IPS-18a (cell line): ENCODE data around the gene MRPS12.

Experiments used
- H3K27ac ChIP-seq: one replicate; pipeline ENCODE4 v1.5.1; 2013; ENCODE audit warnings: low read length
- H3K27me3 ChIP-seq: one replicate; pipeline ENCODE4 v1.6.1; 2013; ENCODE audit warnings: mild to moderate bottlenecking, low read length; ENCODE audit not compliant: control insufficient read depth, insufficient read depth
- H3K36me3 ChIP-seq: one replicate; pipeline ENCODE4 v1.6.1; 2013; ENCODE audit warnings: low read depth, low read length; ENCODE audit not compliant: control insufficient read depth
- H3K4me1 ChIP-seq: one replicate; pipeline ENCODE4 v1.6.1; 2013; ENCODE audit warnings: low read depth, low read length; ENCODE audit not compliant: control insufficient read depth
- H3K4me3 ChIP-seq: one replicate; pipeline ENCODE4 v1.5.1; 2013; ENCODE audit warnings: low read length
- H3K9ac ChIP-seq: one replicate; pipeline ENCODE4 v1.6.1; 2013; ENCODE audit warnings: mild to moderate bottlenecking, low read length, moderate library complexity
- H3K9me3 ChIP-seq: one replicate; pipeline ENCODE4 v1.6.1; 2013; ENCODE audit warnings: low read depth, low read length; ENCODE audit not compliant: control insufficient read depth

The MRPS12 gene

GRCh38 chr19:38912600-38913514 lies 17.9 kb upstream of the MRPS12 start:
- H3K9ac ChIP-seq: no peak overlapping the region

GRCh38 chr19:38913958-38914357 lies 16.8 kb upstream of the MRPS12 start:
- Histone ChIP-seq H3K9me3 (no peaks in the 10 kb centered on the region), H3K4me3 (no peak overlapping the region), H3K27me3 (no peaks in the 10 kb centered on the region), H3K36me3 (no peaks in the 10 kb centered on the region), H3K9ac (no peak overlapping the region), H3K27ac (no peak overlapping the region), H3K4me1 (no peaks in the 10 kb centered on the region)

More at GRCh38 chr19:38912600-38913514, 17.9 kb upstream of the MRPS12 start:
- H3K27me3 ChIP-seq: no peaks in the 10 kb centered on the region
- H3K4me1 ChIP-seq: no peaks in the 10 kb centered on the region
- H3K27ac ChIP-seq: no peak overlapping the region
- no peaks in the 10 kb centered on the region for H3K36me3 ChIP-seq
- no peaks in the 10 kb centered on the region for H3K9me3 ChIP-seq
- H3K4me3 ChIP-seq: no peak overlapping the region

GRCh38 chr19:38915329-38916321 lies 15.1 kb upstream of the MRPS12 start:
- Histone ChIP-seq H3K27ac (no peak overlapping the region), H3K9me3 (no peaks in the 10 kb centered on the region), H3K9ac (no peak overlapping the region), H3K36me3 (peaks cover 5% of the 10 kb centered on the region), H3K4me1 (no peaks in the 10 kb centered on the region), H3K27me3 (no peaks in the 10 kb centered on the region), H3K4me3 (no peak overlapping the region)

- Histone ChIP-seq H3K27ac (no peak overlapping the region), H3K27me3 (no peaks in the 10 kb centered on the region), H3K36me3 (peaks cover 22% of the 10 kb centered on the region), H3K9ac (no peak overlapping the region), H3K4me3 (no peak overlapping the region), H3K4me1 (no peaks in the 10 kb centered on the region), H3K9me3 (no peaks in the 10 kb centered on the region)
Observed at GRCh38 chr19:38917516-38917915, 13.2 kb upstream of the MRPS12 start.

GRCh38 chr19:38917921-38918491 lies 12.7 kb upstream of the MRPS12 start:
- no peak overlapping the region for H3K27ac ChIP-seq
- H3K9me3 ChIP-seq: no peaks in the 10 kb centered on the region
- no peak overlapping the region for H3K9ac ChIP-seq
- no peaks in the 10 kb centered on the region for H3K4me1 ChIP-seq
- no peak overlapping the region for H3K4me3 ChIP-seq
- no peaks in the 10 kb centered on the region for H3K27me3 ChIP-seq
- peaks cover 22% of the 10 kb centered on the region for H3K36me3 ChIP-seq

- Histone ChIP-seq H3K4me3 (no peak overlapping the region), H3K36me3 (peaks cover 22% of the 10 kb centered on the region), H3K27ac (no peak overlapping the region), H3K9ac (no peak overlapping the region), H3K9me3 (no peaks in the 10 kb centered on the region), H3K27me3 (no peaks in the 10 kb centered on the region), H3K4me1 (no peaks in the 10 kb centered on the region)
Observed at GRCh38 chr19:38918526-38918925, 12.2 kb upstream of the MRPS12 start.

- no peak overlapping the region for H3K4me3 ChIP-seq
- H3K9me3 ChIP-seq: no peaks in the 10 kb centered on the region
- peaks cover 34% of the 10 kb centered on the region for H3K36me3 ChIP-seq
- H3K27ac ChIP-seq: no peak overlapping the region
- H3K4me1 ChIP-seq: no peaks in the 10 kb centered on the region
- H3K27me3 ChIP-seq: no peaks in the 10 kb centered on the region
- H3K9ac ChIP-seq: no peak overlapping the region
Observed at GRCh38 chr19:38919837-38920601, 10.7 kb upstream of the MRPS12 start.

- H3K4me3 ChIP-seq: no peak overlapping the region
- no peak overlapping the region for H3K9ac ChIP-seq
- H3K4me1 ChIP-seq: no peaks in the 10 kb centered on the region
- no peaks in the 10 kb centered on the region for H3K9me3 ChIP-seq
- H3K27me3 ChIP-seq: no peaks in the 10 kb centered on the region
- H3K27ac ChIP-seq: no peak overlapping the region
- H3K36me3 ChIP-seq: peaks cover 42% of the 10 kb centered on the region
Observed at GRCh38 chr19:38920602-38921419, 9.9 kb upstream of the MRPS12 start.

- H3K27me3 ChIP-seq: no peaks in the 10 kb centered on the region
- no peak overlapping the region for H3K4me3 ChIP-seq
- no peaks in the 10 kb centered on the region for H3K4me1 ChIP-seq
- no peak overlapping the region for H3K27ac ChIP-seq
- peaks cover 46% of the 10 kb centered on the region for H3K36me3 ChIP-seq
- no peak overlapping the region for H3K9ac ChIP-seq
- H3K9me3 ChIP-seq: no peaks in the 10 kb centered on the region
Observed at GRCh38 chr19:38921420-38922274, 9.1 kb upstream of the MRPS12 start.

- Histone ChIP-seq H3K4me3 (no peak overlapping the region), H3K4me1 (no peaks in the 10 kb centered on the region), H3K27ac (no peak overlapping the region), H3K9me3 (no peaks in the 10 kb centered on the region), H3K36me3 (peaks cover 46% of the 10 kb centered on the region), H3K27me3 (no peaks in the 10 kb centered on the region), H3K9ac (no peak overlapping the region)
Observed at GRCh38 chr19:38922482-38922881, 8.3 kb upstream of the MRPS12 start.
